Neural cell (in vitro differentiated cells): ENCODE results near the gene ADAMTS17. TPM values are rescaled to one million over a fixed set of nuclear protein-coding genes. Genes with fewer than 3 reads are reported as not detected.
A peak's percentile ranks its signal among the peaks of the same experiment; 100 is the strongest.

ENCODE experiments used
- H2AFZ ChIP-seq: fragments of 200-600, 300-800 bp; sonication (generic), shearing (Covaris generic); 2 replicates; pipeline ENCODE4 v1.6.0; 2014; ENCODE audit warnings: low read depth, mild to moderate bottlenecking, antibody characterized with exemption, low read length, moderate library complexity
- H3F3A ChIP-seq: fragments of 200-600 bp; shearing (Covaris generic); 2 replicates; pipeline ENCODE4 v1.6.1; 2016; ENCODE audit warnings: mild to moderate bottlenecking, moderate library complexity, mixed read lengths, antibody characterized with exemption, low read length; ENCODE audit not compliant: insufficient read depth, poor library complexity, severe bottlenecking
- H3K27ac ChIP-seq: fragments of 200-600, 300-800 bp; sonication (generic), shearing (Covaris generic); 2 replicates; pipeline ENCODE4 v1.5.1; 2014; ENCODE audit warnings: mild to moderate bottlenecking, low read length, moderate library complexity
- H3K27me3 ChIP-seq: fragments of 300-800, 200-600 bp; sonication (generic), shearing (Covaris generic); 2 replicates; pipeline ENCODE4 v1.6.0; 2014; ENCODE audit warnings: mild to moderate bottlenecking, low read depth, low read length, moderate library complexity; ENCODE audit not compliant: insufficient read depth
- H3K36me3 ChIP-seq: fragments of 300-800, 200-600 bp; sonication (generic), shearing (Covaris generic); 2 replicates; pipeline ENCODE4 v1.5.1; 2014; ENCODE audit warnings: mild to moderate bottlenecking, antibody characterized with exemption, low read length, moderate library complexity; ENCODE audit not compliant: insufficient read depth
- H3K4me2 ChIP-seq: fragments of 300-800, 200-600 bp; sonication (generic), shearing (Covaris generic); 2 replicates; pipeline ENCODE4 v1.6.0; 2014; ENCODE audit warnings: mild to moderate bottlenecking, low read length
- H3K4me3 ChIP-seq: fragments of 300-800, 200-600 bp; sonication (generic), shearing (Covaris generic); 2 replicates; pipeline ENCODE4 v1.5.1; 2014; ENCODE audit warnings: mild to moderate bottlenecking, low read length, moderate library complexity
- H3K79me2 ChIP-seq: fragments of 200-600 bp; shearing (Covaris generic); replicated peaks from 2 replicates; pipeline ENCODE4 v1.6.0; 2014; ENCODE audit warnings: mild to moderate bottlenecking, low read length, moderate library complexity; ENCODE audit not compliant: insufficient read depth
- H3K9ac ChIP-seq: fragments of 300-800, 200-600 bp; sonication (generic), shearing (Covaris generic); 2 replicates; pipeline ENCODE4 v1.6.1; 2016; ENCODE audit warnings: mild to moderate bottlenecking, low read length, mixed read lengths
- H3K9me2 ChIP-seq: fragments of 200-600 bp; shearing (Covaris generic); 2 replicates; pipeline ENCODE4 v1.6.1; 2016; ENCODE audit warnings: mild to moderate bottlenecking, low read length, mixed read lengths; ENCODE audit not compliant: insufficient read depth
- H3K9me3 ChIP-seq: fragments of 200-600, 300-800 bp; sonication (generic), shearing (Covaris generic); 2 replicates; pipeline ENCODE4 v1.6.1; 2016; ENCODE audit warnings: mild to moderate bottlenecking, mixed run types, low read length, moderate library complexity, mixed read lengths
- H4K20me1 ChIP-seq: fragments of 200-600 bp; shearing (Covaris generic); 2 replicates; pipeline ENCODE4 v1.6.1; 2016; ENCODE audit warnings: mild to moderate bottlenecking, mixed run types; ENCODE audit not compliant: insufficient read depth
- EP300 ChIP-seq: fragments of 450-650 bp; conservative IDR thresholded peaks from 2 replicates; pipeline ENCODE4 v1.6.1; 2014; ENCODE audit warnings: antibody characterized with exemption, mild to moderate bottlenecking, moderate library complexity; ENCODE audit not compliant: poor library complexity, severe bottlenecking
- EZH2 ChIP-seq: fragments of 200-600, 300-800 bp; shearing (Covaris generic), sonication (generic); IDR thresholded peaks from 2 replicates; pipeline ENCODE4 v1.6.1; 2014; ENCODE audit warnings: antibody characterized with exemption, low read length, borderline replicate concordance, mild to moderate bottlenecking; ENCODE audit not compliant: insufficient read depth, poor library complexity, severe bottlenecking
- MXI1 ChIP-seq: fragments of 450-650 bp; conservative IDR thresholded peaks from 2 replicates; pipeline ENCODE4 v1.6.1; 2014; ENCODE audit warnings: antibody characterized with exemption, mild to moderate bottlenecking; ENCODE audit not compliant: poor library complexity, severe bottlenecking
- POLR2AphosphoS5 ChIP-seq: IDR thresholded peaks from 2 replicates; pipeline ENCODE4 v1.6.1; 2012
- RAD21 ChIP-seq: fragments of 450-650 bp; conservative IDR thresholded peaks from 2 replicates; pipeline ENCODE4 v1.6.1; 2014; ENCODE audit warnings: antibody characterized with exemption, mild to moderate bottlenecking, moderate library complexity
- SMC3 ChIP-seq: fragments of 450-650 bp; conservative IDR thresholded peaks from 2 replicates; pipeline ENCODE4 v1.6.1; 2014; ENCODE audit warnings: antibody characterized with exemption, mild to moderate bottlenecking, moderate library complexity; ENCODE audit not compliant: poor library complexity
- TAF1 ChIP-seq: IDR thresholded peaks from 2 replicates; pipeline ENCODE4 v1.6.1; 2012; ENCODE audit warnings: low read depth
- polyA plus RNA-seq: library from polyadenylated mRNA; depleted of rRNA; stranded (reverse); fragments of >200 nt; gene quantifications from 2 replicates; pipeline ENCODE4 v1.2.3, GENCODE V29; 2014
- TF ChIP-seq, protein P1 (sequence below): fragments of 450-650 bp; IDR thresholded peaks from 2 replicates; pipeline ENCODE4 v1.5.1; 2014; ENCODE audit warnings: antibody characterized with exemption, mild to moderate bottlenecking, moderate library complexity; ENCODE audit not compliant: poor library complexity, severe bottlenecking
- TF ChIP-seq, protein P2 (sequence below): IDR thresholded peaks from 2 replicates; pipeline ENCODE4 v1.6.1; 2012; ENCODE audit warnings: borderline replicate concordance

The ADAMTS17 gene
- polyA plus RNA-seq, 1 donor from 2014 or later = 0.04 TPM

- H3K36me3 ChIP-seq = no peaks in the 10 kb centered on the region
- TF ChIP-seq POLR2AphosphoS5 (no peak), EZH2 (no peak), EP300 (no peak), SMC3 (no peak), TAF1 (no peak), RAD21 (no peak)
- TF ChIP-seq, protein P1, sequence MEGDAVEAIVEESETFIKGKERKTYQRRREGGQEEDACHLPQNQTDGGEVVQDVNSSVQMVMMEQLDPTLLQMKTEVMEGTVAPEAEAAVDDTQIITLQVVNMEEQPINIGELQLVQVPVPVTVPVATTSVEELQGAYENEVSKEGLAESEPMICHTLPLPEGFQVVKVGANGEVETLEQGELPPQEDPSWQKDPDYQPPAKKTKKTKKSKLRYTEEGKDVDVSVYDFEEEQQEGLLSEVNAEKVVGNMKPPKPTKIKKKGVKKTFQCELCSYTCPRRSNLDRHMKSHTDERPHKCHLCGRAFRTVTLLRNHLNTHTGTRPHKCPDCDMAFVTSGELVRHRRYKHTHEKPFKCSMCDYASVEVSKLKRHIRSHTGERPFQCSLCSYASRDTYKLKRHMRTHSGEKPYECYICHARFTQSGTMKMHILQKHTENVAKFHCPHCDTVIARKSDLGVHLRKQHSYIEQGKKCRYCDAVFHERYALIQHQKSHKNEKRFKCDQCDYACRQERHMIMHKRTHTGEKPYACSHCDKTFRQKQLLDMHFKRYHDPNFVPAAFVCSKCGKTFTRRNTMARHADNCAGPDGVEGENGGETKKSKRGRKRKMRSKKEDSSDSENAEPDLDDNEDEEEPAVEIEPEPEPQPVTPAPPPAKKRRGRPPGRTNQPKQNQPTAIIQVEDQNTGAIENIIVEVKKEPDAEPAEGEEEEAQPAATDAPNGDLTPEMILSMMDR = no peak
- no peak overlapping the region for H3K4me3 ChIP-seq
- H4K20me1 ChIP-seq = no peaks in the 10 kb centered on the region
- no peaks in the 10 kb centered on the region for H3F3A ChIP-seq
- no peaks in the 10 kb centered on the region for H3K9me2 ChIP-seq
- H3K9me3 ChIP-seq = no peaks in the 10 kb centered on the region
- no peaks in the 10 kb centered on the region for H3K79me2 ChIP-seq
- H3K27ac ChIP-seq = no peak overlapping the region
- no peaks in the 10 kb centered on the region for H3K27me3 ChIP-seq
- no peak overlapping the region for H3K4me2 ChIP-seq
- no peak overlapping the region for H3K9ac ChIP-seq
- no peak overlapping the region for H2AFZ ChIP-seq
Observed at GRCh38 chr15:99985878-99986277, 355.9 kb downstream of the ADAMTS17 start.

DNA sequence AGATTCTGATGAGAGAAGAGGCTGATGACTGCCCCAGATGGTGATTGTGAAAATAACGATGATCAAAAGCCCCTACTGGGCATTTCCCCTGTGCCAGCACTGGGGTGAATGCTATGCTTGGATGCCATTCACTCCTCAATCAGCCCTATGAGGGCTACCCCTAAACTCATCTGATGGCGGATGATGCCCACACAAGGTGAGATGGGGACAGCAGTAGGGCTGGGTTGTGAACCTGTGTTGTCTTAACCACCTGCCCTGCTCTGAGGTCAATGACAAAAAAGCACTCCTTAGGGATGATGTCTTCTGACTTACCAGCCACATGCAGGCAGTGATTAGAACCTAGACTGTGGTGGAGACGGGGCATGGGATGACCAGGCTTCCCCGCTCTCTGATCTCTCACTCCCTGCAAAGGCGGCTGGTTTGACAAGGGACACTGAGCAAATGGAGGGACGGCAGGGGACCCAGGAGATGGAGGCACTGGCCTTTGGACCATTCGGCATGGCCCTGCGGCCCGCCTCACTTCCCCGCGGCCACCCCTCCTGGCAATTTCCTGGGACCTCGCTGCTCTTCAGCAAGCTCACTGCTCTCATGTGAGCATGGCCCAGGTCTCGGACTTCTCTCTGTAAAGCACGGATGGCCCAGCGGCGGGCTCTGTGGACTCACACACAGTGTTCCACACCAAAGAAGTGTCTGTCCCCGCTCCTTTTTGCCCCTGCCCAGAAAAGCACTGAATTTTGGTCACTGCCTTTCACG is 357.1 kb downstream of the ADAMTS17 start:
- no peak overlapping the region for H3K4me3 ChIP-seq
- TF ChIP-seq POLR2AphosphoS5 = no peak
- TF ChIP-seq, protein P2, sequence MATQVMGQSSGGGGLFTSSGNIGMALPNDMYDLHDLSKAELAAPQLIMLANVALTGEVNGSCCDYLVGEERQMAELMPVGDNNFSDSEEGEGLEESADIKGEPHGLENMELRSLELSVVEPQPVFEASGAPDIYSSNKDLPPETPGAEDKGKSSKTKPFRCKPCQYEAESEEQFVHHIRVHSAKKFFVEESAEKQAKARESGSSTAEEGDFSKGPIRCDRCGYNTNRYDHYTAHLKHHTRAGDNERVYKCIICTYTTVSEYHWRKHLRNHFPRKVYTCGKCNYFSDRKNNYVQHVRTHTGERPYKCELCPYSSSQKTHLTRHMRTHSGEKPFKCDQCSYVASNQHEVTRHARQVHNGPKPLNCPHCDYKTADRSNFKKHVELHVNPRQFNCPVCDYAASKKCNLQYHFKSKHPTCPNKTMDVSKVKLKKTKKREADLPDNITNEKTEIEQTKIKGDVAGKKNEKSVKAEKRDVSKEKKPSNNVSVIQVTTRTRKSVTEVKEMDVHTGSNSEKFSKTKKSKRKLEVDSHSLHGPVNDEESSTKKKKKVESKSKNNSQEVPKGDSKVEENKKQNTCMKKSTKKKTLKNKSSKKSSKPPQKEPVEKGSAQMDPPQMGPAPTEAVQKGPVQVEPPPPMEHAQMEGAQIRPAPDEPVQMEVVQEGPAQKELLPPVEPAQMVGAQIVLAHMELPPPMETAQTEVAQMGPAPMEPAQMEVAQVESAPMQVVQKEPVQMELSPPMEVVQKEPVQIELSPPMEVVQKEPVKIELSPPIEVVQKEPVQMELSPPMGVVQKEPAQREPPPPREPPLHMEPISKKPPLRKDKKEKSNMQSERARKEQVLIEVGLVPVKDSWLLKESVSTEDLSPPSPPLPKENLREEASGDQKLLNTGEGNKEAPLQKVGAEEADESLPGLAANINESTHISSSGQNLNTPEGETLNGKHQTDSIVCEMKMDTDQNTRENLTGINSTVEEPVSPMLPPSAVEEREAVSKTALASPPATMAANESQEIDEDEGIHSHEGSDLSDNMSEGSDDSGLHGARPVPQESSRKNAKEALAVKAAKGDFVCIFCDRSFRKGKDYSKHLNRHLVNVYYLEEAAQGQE = no peak
- H4K20me1 ChIP-seq = no peaks in the 10 kb centered on the region
- no peaks in the 10 kb centered on the region for H3K79me2 ChIP-seq
- H3K4me2 ChIP-seq = no peak overlapping the region
- no peak overlapping the region for H3K9ac ChIP-seq
- H3K27ac ChIP-seq = no peak overlapping the region
- H3K27me3 ChIP-seq = no peaks in the 10 kb centered on the region
- H3K36me3 ChIP-seq = no peaks in the 10 kb centered on the region
- H2AFZ ChIP-seq = no peak overlapping the region
- no peaks in the 10 kb centered on the region for H3K9me3 ChIP-seq
- no peaks in the 10 kb centered on the region for H3F3A ChIP-seq
- no peaks in the 10 kb centered on the region for H3K9me2 ChIP-seq

- TF ChIP-seq, protein P1 = no peak
- no peak for TF ChIP-seq MXI1
- TF ChIP-seq, protein P2 = no peak
- no peaks in the 10 kb centered on the region for H3K9me3 ChIP-seq
- H3K79me2 ChIP-seq = no peaks in the 10 kb centered on the region
- H3K9me2 ChIP-seq = no peaks in the 10 kb centered on the region
- H3K36me3 ChIP-seq = no peaks in the 10 kb centered on the region
- no peak overlapping the region for H3K4me2 ChIP-seq
- H3F3A ChIP-seq = no peaks in the 10 kb centered on the region
- peak overlapping the region; percentile 5 for H3K9ac ChIP-seq
- no peak overlapping the region for H2AFZ ChIP-seq
- H3K27ac ChIP-seq = no peak overlapping the region
- H4K20me1 ChIP-seq = no peaks in the 10 kb centered on the region
- no peaks in the 10 kb centered on the region for H3K27me3 ChIP-seq
- H3K4me3 ChIP-seq = no peak overlapping the region
Observed at GRCh38 chr15:99983886-99984286, 357.9 kb downstream of the ADAMTS17 start.
